Esophagus (tissue), 2 donors: ENCODE measurements around the gene CDK14. TPM values are rescaled to one million over a fixed set of nuclear protein-coding genes. Genes with fewer than 3 reads are reported as not detected.

Source experiments
- H3K27ac ChIP-seq, 2 donors: one replicate each; pipeline ENCODE4 v1.5.1; 2013; ENCODE audit warnings: low read depth in 2 of 2, mild to moderate bottlenecking in 2 of 2, inconsistent platforms in 1 of 2, low read length in 1 of 2, moderate library complexity in 1 of 2
- H3K27me3 ChIP-seq, 2 donors: one replicate each; pipeline ENCODE4 v1.6.1; 2013; ENCODE audit warnings: low read length in 2 of 2, control low read depth in 1 of 2, mild to moderate bottlenecking in 1 of 2; ENCODE audit not compliant: insufficient read depth in 2 of 2, control insufficient read depth in 1 of 2
- H3K36me3 ChIP-seq, 2 donors: one replicate each; pipeline ENCODE4 v1.6.1; 2013; ENCODE audit warnings: low read length in 1 of 2; ENCODE audit not compliant: control insufficient read depth in 2 of 2, insufficient read depth in 2 of 2
- H3K4me1 ChIP-seq, 2 donors: one replicate each; pipeline ENCODE4 v1.6.1; 2013; ENCODE audit warnings: low read length in 1 of 2; ENCODE audit not compliant: control insufficient read depth in 2 of 2, insufficient read depth in 2 of 2
- H3K4me3 ChIP-seq, 2 donors: one replicate each; pipeline ENCODE4 v1.5.1; 2013; ENCODE audit warnings: low read length in 2 of 2, mild to moderate bottlenecking in 2 of 2, low read depth in 1 of 2, moderate library complexity in 1 of 2
- H3K9me3 ChIP-seq, 2 donors: one replicate each; pipeline ENCODE4 v1.6.1; 2013; ENCODE audit warnings: mild to moderate bottlenecking in 2 of 2, low read depth in 1 of 2, low read length in 1 of 2, moderate library complexity in 1 of 2; ENCODE audit not compliant: control insufficient read depth in 2 of 2, insufficient read depth in 1 of 2
- WGBS, 2 donors: extraction: QIAGEN DNeasy Blood & Tissue Kit; methylation state at CpG; one replicate each; pipeline ENCODE4 v1.1.7; 2013; 5-methylcytosine and 5-hydroxymethylcytosine counted together
- polyA plus RNA-seq, 2 donors: library from polyadenylated mRNA; stranded (reverse); fragments of 200-250 nt; gene quantifications; one replicate each; pipeline ENCODE4 v1.2.3, GENCODE V29; 2013
- donor health status: healthy with polysubstance abuse.
- donor health status: Bipolar disorder and iron deficiency.

Gene CDK14
- polyA plus RNA-seq, 2 donors, result 0.51 to 0.59 TPM

GRCh38 chr7:91187061-91187460 lies 590.9 kb downstream of the CDK14 start:
- 84 to 91% methylated on average over 2 of the region's 2 CpGs for WGBS, 2 donors
- H3K27ac ChIP-seq, result no peak overlapping the region
- no peaks in the 10 kb centered on the region for H3K9me3 ChIP-seq
- no peaks in the 10 kb centered on the region for H3K27me3 ChIP-seq
- no peak overlapping the region for H3K4me3 ChIP-seq
- no peaks in the 10 kb centered on the region for H3K36me3 ChIP-seq
- H3K4me1 ChIP-seq, result no peaks in the 10 kb centered on the region

- Histone ChIP-seq H3K4me1 (no peaks in the 10 kb centered on the region), H3K9me3 (no peaks in the 10 kb centered on the region), H3K27ac (no peak overlapping the region), H3K36me3 (no peaks in the 10 kb centered on the region), H3K4me3 (no peak overlapping the region), H3K27me3 (no peaks in the 10 kb centered on the region)
- 84 to 94% methylated on average over 3 of the region's 3 CpGs for WGBS, 2 donors
These were observed 595.6 kb downstream of the CDK14 start for GRCh38 chr7:91191771-91192170.

- Histone ChIP-seq H3K27ac (no peak overlapping the region), H3K4me1 (no peaks in the 10 kb centered on the region), H3K27me3 (no peaks in the 10 kb centered on the region), H3K36me3 (no peaks in the 10 kb centered on the region), H3K9me3 (no peaks in the 10 kb centered on the region), H3K4me3 (no peak overlapping the region)
- 80 to 88% methylated on average over 1 of the region's 1 CpG for WGBS, 2 donors
These were observed 597.0 kb downstream of the CDK14 start for GRCh38 chr7:91193141-91193540.

- no peak overlapping the region for H3K27ac ChIP-seq
- no peaks in the 10 kb centered on the region for H3K36me3 ChIP-seq
- no peak overlapping the region for H3K4me3 ChIP-seq
- no peaks in the 10 kb centered on the region for H3K27me3 ChIP-seq
- H3K4me1 ChIP-seq, result no peaks in the 10 kb centered on the region
- H3K9me3 ChIP-seq, result no peaks in the 10 kb centered on the region
These were observed 598.7 kb downstream of the CDK14 start for GRCh38 chr7:91194841-91195240.

GRCh38 chr7:91196058-91196457 lies 599.9 kb downstream of the CDK14 start:
- Histone ChIP-seq H3K27me3 (no peaks in the 10 kb centered on the region), H3K9me3 (no peaks in the 10 kb centered on the region), H3K4me3 (no peak overlapping the region), H3K4me1 (no peaks in the 10 kb centered on the region), H3K27ac (no peak overlapping the region), H3K36me3 (no peaks in the 10 kb centered on the region)
- 70 to 77% methylated on average over 2 of the region's 2 CpGs for WGBS, 2 donors

- Histone ChIP-seq H3K4me3 (no peak overlapping the region), H3K4me1 (no peaks in the 10 kb centered on the region), H3K9me3 (no peaks in the 10 kb centered on the region), H3K36me3 (no peaks in the 10 kb centered on the region), H3K27ac (no peak overlapping the region), H3K27me3 (no peaks in the 10 kb centered on the region)
- 68 to 72% methylated on average over 3 of the region's 3 CpGs for WGBS, 2 donors
These were observed 602.2 kb downstream of the CDK14 start for GRCh38 chr7:91198371-91198770.

GRCh38 chr7:91199601-91200000 lies 603.5 kb downstream of the CDK14 start:
- no peaks in the 10 kb centered on the region for H3K27me3 ChIP-seq
- no peak overlapping the region for H3K4me3 ChIP-seq
- H3K27ac ChIP-seq, result no peak overlapping the region
- no peaks in the 10 kb centered on the region for H3K4me1 ChIP-seq
- H3K9me3 ChIP-seq, result no peaks in the 10 kb centered on the region
- no peaks in the 10 kb centered on the region for H3K36me3 ChIP-seq

- H3K9me3 ChIP-seq, result no peaks in the 10 kb centered on the region
- no peak overlapping the region for H3K27ac ChIP-seq
- H3K4me3 ChIP-seq, result no peak overlapping the region
- no peaks in the 10 kb centered on the region for H3K36me3 ChIP-seq
- WGBS, 2 donors, result 81% methylated on average over 9 of the region's 9 CpGs
- no peaks in the 10 kb centered on the region for H3K4me1 ChIP-seq
- H3K27me3 ChIP-seq, result no peaks in the 10 kb centered on the region
These were observed 605.5 kb downstream of the CDK14 start for GRCh38 chr7:91201442-91202113.

- Histone ChIP-seq H3K27ac (no peak overlapping the region), H3K9me3 (no peaks in the 10 kb centered on the region), H3K4me1 (no peaks in the 10 kb centered on the region), H3K36me3 (no peaks in the 10 kb centered on the region), H3K4me3 (no peak overlapping the region), H3K27me3 (no peaks in the 10 kb centered on the region)
- 80 to 81% methylated on average over 6 of the region's 6 CpGs for WGBS, 2 donors
These were observed 610.3 kb downstream of the CDK14 start for GRCh38 chr7:91206361-91206960.

GRCh38 chr7:91212582-91212981 lies 616.5 kb downstream of the CDK14 start:
- whole genome bisulfite sequencing, 2 donors, result 86 to 90% methylated on average over 7 of the region's 7 CpGs
- Histone ChIP-seq H3K27ac (no peak overlapping the region), H3K36me3 (no peaks in the 10 kb centered on the region), H3K27me3 (no peaks in the 10 kb centered on the region), H3K4me3 (no peak overlapping the region), H3K4me1 (no peaks in the 10 kb centered on the region), H3K9me3 (no peaks in the 10 kb centered on the region)
